MM.1S (cell line): ENCODE results near the gene THOC5.

Source experiments
- CTCF ChIP-seq: fragments of 300-600 bp; sonication (generic); IDR thresholded peaks from 2 replicates; pipeline ENCODE4 v1.5.1; 2016; ENCODE audit warnings: antibody characterized with exemption, low read length, mixed read lengths
- EZH2 ChIP-seq: fragments of 300-600 bp; sonication (generic); optimal IDR thresholded peaks from 2 replicates; pipeline ENCODE3; 2017; ENCODE audit warnings: low read depth, mild to moderate bottlenecking, antibody characterized with exemption, low read length, mixed read lengths
- EZH2phosphoT487 ChIP-seq: fragments of 300-600 bp; sonication (generic); IDR thresholded peaks from 2 replicates; pipeline ENCODE4 v1.6.1; 2018; ENCODE audit warnings: antibody characterized with exemption, low read length

- TF ChIP-seq CTCF (no peak), EZH2 (no peak), EZH2phosphoT487 (no peak)
Measured at GRCh38 chr22:29517215-29517908, 36.2 kb downstream of the THOC5 start.
